HL-60 (cell line): ENCODE data around the gene FNDC3B.

Experiments used
- DNase-seq, 2 experiments: peaks; one replicate each; pipeline ENCODE4 v3.0.0-alpha.2; 2010 to 2020; ENCODE audit warnings: low read depth in 1 of 2, low spot score in 1 of 2
- H3K27ac ChIP-seq: fragments of 250-450 bp; sonication (Bioruptor Pico); replicated peaks from 2 replicates; pipeline ENCODE4 v1.5.1; 2020; ENCODE audit warnings: mild to moderate bottlenecking, moderate library complexity
- H3K27me3 ChIP-seq: fragments of 250-450 bp; sonication (Bioruptor Pico); 2 replicates; pipeline ENCODE4 v1.5.1; 2021; ENCODE audit warnings: mild to moderate bottlenecking, moderate library complexity; ENCODE audit not compliant: insufficient read depth, poor library complexity, severe bottlenecking
- H3K4me3 ChIP-seq: replicated peaks from 2 replicates; pipeline ENCODE4 v1.5.1; 2011; ENCODE audit warnings: mild to moderate bottlenecking, control low read depth, low read length; ENCODE audit not compliant: insufficient read depth
- CTCF ChIP-seq: IDR thresholded peaks from one replicate; pipeline ENCODE4 v1.5.1; 2011; ENCODE audit warnings: low read length, control low read depth, inconsistent platforms; ENCODE audit not compliant: insufficient read depth
- GABPA ChIP-seq: IDR thresholded peaks from 2 replicates; pipeline ENCODE4 v1.6.1; 2012; ENCODE audit warnings: low read depth
- POLR2AphosphoS5 ChIP-seq: IDR thresholded peaks from 2 replicates; pipeline ENCODE4 v1.6.1; 2012; ENCODE audit warnings: low read depth
- REST ChIP-seq: IDR thresholded peaks from 2 replicates; pipeline ENCODE4 v1.6.1; 2012; ENCODE audit warnings: low read depth; ENCODE audit not compliant: insufficient replicate concordance
- SPI1 ChIP-seq: IDR thresholded peaks from 2 replicates; pipeline ENCODE4 v1.6.1; 2012; ENCODE audit warnings: low read depth, mild to moderate bottlenecking, borderline replicate concordance

The FNDC3B gene

GRCh38 chr3:172271386-172271976 is 232.1 kb downstream of the FNDC3B start:
- Histone ChIP-seq H3K27ac (no peak overlapping the region), H3K27me3 (no peaks in the 10 kb centered on the region), H3K4me3 (no peak overlapping the region)
- TF ChIP-seq POLR2AphosphoS5 (peak; percentile 36; the same call in 1 of the 2 replicates), GABPA (no peak)
- DNase-seq, result no peak

GRCh38 chr3:172272698-172273097 is 233.3 kb downstream of the FNDC3B start:
- no peak overlapping the region for H3K27ac ChIP-seq
- H3K4me3 ChIP-seq, result no peak overlapping the region
- no peak for DNase-seq
- TF ChIP-seq REST (no peak), SPI1 (no peak), GABPA (no peak), CTCF (no peak), POLR2AphosphoS5 (no peak)
- H3K27me3 ChIP-seq, result no peaks in the 10 kb centered on the region

GRCh38 chr3:172273378-172273777 is 234.0 kb downstream of the FNDC3B start:
- Histone ChIP-seq H3K27me3 (no peaks in the 10 kb centered on the region), H3K4me3 (no peak overlapping the region), H3K27ac (no peak overlapping the region)
- TF ChIP-seq REST, result no peak
- TF ChIP-seq POLR2AphosphoS5, result no peak
- TF ChIP-seq SPI1, result no peak
- TF ChIP-seq GABPA, result no peak
- no peak for TF ChIP-seq CTCF
- no peak for DNase-seq

GRCh38 chr3:172274906-172275305 is 235.5 kb downstream of the FNDC3B start:
- no peak overlapping the region for H3K4me3 ChIP-seq
- TF ChIP-seq GABPA (no peak), CTCF (no peak), POLR2AphosphoS5 (no peak), SPI1 (no peak), REST (no peak)
- DNase-seq, result no peak
- no peak overlapping the region for H3K27ac ChIP-seq
- H3K27me3 ChIP-seq, result no peaks in the 10 kb centered on the region
